ENCODE measurements around the gene IGHMBP2.

The IGHMBP2 gene

DNA sequence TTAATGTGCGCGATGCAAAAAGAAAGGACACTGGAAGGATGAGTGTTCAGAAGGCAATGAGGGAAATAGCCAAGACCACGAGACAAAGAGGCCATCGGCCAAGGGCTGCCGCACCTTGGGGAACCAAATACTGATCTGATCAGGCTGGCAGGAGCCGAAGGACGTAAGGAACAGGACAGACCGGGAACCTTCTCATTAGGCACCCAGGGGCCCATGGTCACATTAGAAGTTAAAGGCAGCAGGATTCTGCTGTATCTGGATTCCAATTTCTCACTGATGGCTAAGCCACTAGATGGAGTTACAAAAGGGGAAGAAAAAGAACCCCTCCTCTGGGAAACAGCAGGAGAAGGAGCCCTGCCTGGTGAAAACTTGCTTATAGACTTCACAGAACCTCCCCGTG lies 33.2 kb upstream of the IGHMBP2 start:
- H3K79me1 ChIP-seq (replicated peaks; ENCODE audit: low read length, poor library complexity, severe bottlenecking): no peaks in the 10 kb centered on the region
- H3K18ac ChIP-seq (ENCODE audit: low read depth in 1 of 2, low read length in 2 of 2): peak overlapping the region; percentile 9 to 82
- peaks cover 14 to 43% of the 10 kb centered on the region in 2 experiments for H3K27me3 ChIP-seq (ENCODE audit: control insufficient read depth in 1 of 2, insufficient read depth in 1 of 2, low read length in 2 of 2)
- no peak overlapping the region for H4K91ac ChIP-seq (ENCODE audit: low read length)
- H3K4me2 ChIP-seq (ENCODE audit: low read length, poor library complexity, severe bottlenecking): no peak overlapping the region
- H2BK5ac ChIP-seq (ENCODE audit: low read depth, low read length, poor library complexity, severe bottlenecking): no peak overlapping the region
- H3K36me3 ChIP-seq (ENCODE audit: control insufficient read depth in 1 of 2, insufficient read depth in 2 of 2, low read depth in 1 of 2, low read length in 2 of 2): no peaks in the 10 kb centered on the region
- peak overlapping the region; percentile 79 for H2AFZ ChIP-seq (ENCODE audit: low read depth, low read length)
- H3K23ac ChIP-seq (ENCODE audit: low read length in 2 of 2): no peak overlapping the region
- H3K4me1 ChIP-seq (ENCODE audit: control insufficient read depth, insufficient read depth, low read depth, low read length): no peaks in the 10 kb centered on the region
- H3K9me3 ChIP-seq (ENCODE audit: control insufficient read depth, low read length): no peaks in the 10 kb centered on the region
- H2AK5ac ChIP-seq (ENCODE audit: low read length, severe bottlenecking): no peak overlapping the region
- H3K14ac ChIP-seq (ENCODE audit: low read length in 2 of 2): peak overlapping the region in 1 of 2 experiments; percentile 93
- WGBS: 31% methylated on average over 9 of the region's 9 CpGs
- H3K9ac ChIP-seq (ENCODE audit: low read length): peak overlapping the region; percentile 83
- DNase-seq: peak; percentile 43
- H2BK12ac ChIP-seq (ENCODE audit: low read length in 2 of 2): no peak overlapping the region
- peak overlapping the region in 1 of 2 experiments; percentile 77 for H3K4me3 ChIP-seq (ENCODE audit: insufficient read depth in 1 of 2, low read depth in 1 of 2, low read length in 2 of 2)
- no peak overlapping the region for H3K27ac ChIP-seq (ENCODE audit: low read length, poor library complexity, severe bottlenecking)
- peak overlapping the region in 1 of 2 experiments; percentile 49 for H3K4ac ChIP-seq (ENCODE audit: low read depth in 1 of 2, low read length in 2 of 2)
- peak overlapping the region; percentile 95 for H4K8ac ChIP-seq (ENCODE audit: low read length)
- peak overlapping the region; percentile 80 for H2BK120ac ChIP-seq (ENCODE audit: low read depth, low read length)
- H2BK15ac ChIP-seq (ENCODE audit: low read depth, poor library complexity, severe bottlenecking): no peak overlapping the region

DNA sequence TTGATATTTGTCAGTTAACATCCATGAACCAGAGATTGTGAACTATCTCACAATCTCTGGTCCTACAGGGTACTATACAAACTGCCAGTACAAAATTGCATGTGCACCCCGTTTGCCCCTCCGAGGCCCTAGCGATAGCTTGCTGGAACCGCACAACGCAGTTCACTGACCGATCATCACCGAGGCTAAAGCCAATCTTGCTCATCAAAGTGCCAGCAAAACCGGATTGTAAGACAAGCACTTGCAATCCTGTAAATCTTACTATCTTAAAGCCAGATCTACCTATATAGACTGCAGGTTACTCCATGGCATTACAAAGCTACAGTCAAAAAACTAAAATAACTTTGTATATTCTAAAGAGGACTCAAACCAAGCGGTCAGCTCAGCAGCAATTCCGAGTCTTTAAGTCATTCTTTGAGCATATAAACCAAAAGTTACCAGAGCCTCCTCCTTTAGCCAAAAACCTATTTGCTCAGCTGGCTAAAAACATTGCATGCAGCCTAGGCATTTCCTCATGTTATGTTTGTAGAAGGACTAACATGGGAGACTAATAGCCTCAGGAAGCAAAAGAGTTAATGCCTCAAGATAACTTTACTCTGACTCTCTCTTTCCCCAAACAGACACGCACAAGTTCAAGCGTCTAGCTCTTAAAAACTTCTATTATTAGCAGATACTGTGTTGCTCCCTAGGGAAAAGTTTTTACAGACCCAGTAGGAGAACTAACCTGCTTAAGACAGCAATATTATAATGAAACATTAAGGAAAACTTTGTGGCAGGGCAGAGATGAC lies 31.3 kb upstream of the IGHMBP2 start:
- Histone ChIP-seq H4K8ac (ENCODE audit: low read length) (no peak overlapping the region), H2AK5ac (ENCODE audit: low read length, severe bottlenecking) (no peak overlapping the region), H3K4me2 (ENCODE audit: low read length, poor library complexity, severe bottlenecking) (no peak overlapping the region), H2BK15ac (ENCODE audit: low read depth, poor library complexity, severe bottlenecking) (no peak overlapping the region), H3K27me3 (ENCODE audit: control insufficient read depth in 1 of 2, insufficient read depth in 1 of 2, low read length in 2 of 2) (peaks cover 16 to 43% of the 10 kb centered on the region in 2 experiments), H3K36me3 (ENCODE audit: control insufficient read depth in 1 of 2, insufficient read depth in 2 of 2, low read depth in 1 of 2, low read length in 2 of 2) (no peaks in the 10 kb centered on the region), H2BK12ac (ENCODE audit: low read length in 2 of 2) (no peak overlapping the region), H3K9ac (ENCODE audit: low read length) (no peak overlapping the region), H3K27ac (ENCODE audit: low read length, poor library complexity, severe bottlenecking) (no peak overlapping the region), H3K23ac (ENCODE audit: low read length in 2 of 2) (no peak overlapping the region), H4K91ac (ENCODE audit: low read length) (no peak overlapping the region), H2AFZ (ENCODE audit: low read depth, low read length) (no peak overlapping the region), H3K14ac (ENCODE audit: low read length in 2 of 2) (no peak overlapping the region), H3K18ac (ENCODE audit: low read depth in 1 of 2, low read length in 2 of 2) (peak overlapping the region in 1 of 2 experiments; percentile 38), H3K4me1 (ENCODE audit: control insufficient read depth, insufficient read depth, low read depth, low read length) (no peaks in the 10 kb centered on the region), H2BK120ac (ENCODE audit: low read depth, low read length) (no peak overlapping the region), H3K4ac (ENCODE audit: low read depth in 1 of 2, low read length in 2 of 2) (no peak overlapping the region), H3K4me3 (ENCODE audit: insufficient read depth in 1 of 2, low read depth in 1 of 2, low read length in 2 of 2) (no peak overlapping the region), H3K9me3 (ENCODE audit: control insufficient read depth, low read length) (no peaks in the 10 kb centered on the region), H3K79me1 (replicated peaks; ENCODE audit: low read length, poor library complexity, severe bottlenecking) (no peaks in the 10 kb centered on the region), H2BK5ac (ENCODE audit: low read depth, low read length, poor library complexity, severe bottlenecking) (no peak overlapping the region)
- peak; percentile 70 for DNase-seq
- 76% methylated on average over 12 of the region's 12 CpGs for WGBS

DNA sequence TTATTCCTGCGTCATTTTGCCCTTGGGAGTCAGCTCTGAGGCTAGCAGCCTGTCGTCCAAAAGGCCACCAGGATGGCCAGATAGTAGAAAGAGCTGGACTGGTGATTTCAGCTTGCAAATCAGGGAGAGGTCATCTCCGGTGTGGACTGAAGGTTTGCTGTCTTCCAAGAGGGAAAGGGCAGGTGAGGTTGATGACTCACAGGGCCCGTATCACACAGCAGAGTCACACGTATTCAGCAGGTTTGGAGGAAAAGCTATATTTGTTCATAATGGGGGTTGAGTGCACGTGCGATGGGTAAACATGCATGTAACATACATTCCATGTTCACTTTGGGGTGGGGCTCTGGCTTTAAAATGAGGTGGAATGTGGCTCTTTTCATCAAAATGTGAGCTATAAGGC lies 25.7 kb upstream of the IGHMBP2 start:
- Histone ChIP-seq H3K9me3 (ENCODE audit: control insufficient read depth, low read length) (no peaks in the 10 kb centered on the region), H3K23ac (ENCODE audit: low read length in 2 of 2) (no peak overlapping the region), H2AK5ac (ENCODE audit: low read length, severe bottlenecking) (no peak overlapping the region), H3K79me1 (replicated peaks; ENCODE audit: low read length, poor library complexity, severe bottlenecking) (no peaks in the 10 kb centered on the region), H3K27me3 (ENCODE audit: control insufficient read depth in 1 of 2, insufficient read depth in 1 of 2, low read length in 2 of 2) (peaks cover 2 to 20% of the 10 kb centered on the region in 2 experiments), H3K14ac (ENCODE audit: low read length in 2 of 2) (no peak overlapping the region), H2BK120ac (ENCODE audit: low read depth, low read length) (no peak overlapping the region), H2BK5ac (ENCODE audit: low read depth, low read length, poor library complexity, severe bottlenecking) (no peak overlapping the region), H3K4me2 (ENCODE audit: low read length, poor library complexity, severe bottlenecking) (no peak overlapping the region), H3K9ac (ENCODE audit: low read length) (no peak overlapping the region), H3K18ac (ENCODE audit: low read depth in 1 of 2, low read length in 2 of 2) (no peak overlapping the region), H3K4me1 (ENCODE audit: control insufficient read depth, insufficient read depth, low read depth, low read length) (no peaks in the 10 kb centered on the region), H3K4ac (ENCODE audit: low read depth in 1 of 2, low read length in 2 of 2) (no peak overlapping the region), H4K91ac (ENCODE audit: low read length) (no peak overlapping the region), H3K27ac (ENCODE audit: low read length, poor library complexity, severe bottlenecking) (no peak overlapping the region), H2BK12ac (ENCODE audit: low read length in 2 of 2) (no peak overlapping the region), H3K4me3 (ENCODE audit: insufficient read depth in 1 of 2, low read depth in 1 of 2, low read length in 2 of 2) (no peak overlapping the region), H4K8ac (ENCODE audit: low read length) (no peak overlapping the region), H2BK15ac (ENCODE audit: low read depth, poor library complexity, severe bottlenecking) (no peak overlapping the region), H3K36me3 (ENCODE audit: control insufficient read depth in 1 of 2, insufficient read depth in 2 of 2, low read depth in 1 of 2, low read length in 2 of 2) (no peaks in the 10 kb centered on the region), H2AFZ (ENCODE audit: low read depth, low read length) (no peak overlapping the region)
- DNase-seq: no peak
- 93% methylated on average over 7 of the region's 7 CpGs for WGBS

DNA sequence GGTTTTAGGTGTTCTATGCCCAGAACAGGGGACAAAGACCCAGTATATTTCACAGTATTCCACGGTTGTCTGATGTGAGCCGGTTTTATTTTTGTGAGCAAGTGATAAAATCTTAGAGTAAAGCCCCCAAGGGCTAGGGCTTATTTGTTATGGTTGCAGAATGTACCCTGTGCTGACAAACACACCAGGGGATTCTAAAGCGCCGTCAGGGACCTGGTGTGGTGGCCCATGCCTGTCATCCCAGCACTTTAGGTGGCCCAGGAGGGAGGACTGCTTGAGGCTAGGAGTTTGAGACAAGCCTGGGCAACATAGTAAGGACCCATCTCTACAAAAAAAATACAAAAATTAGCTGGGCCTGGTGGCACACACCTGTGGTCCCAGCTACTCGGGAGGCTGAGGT lies 22.8 kb upstream of the IGHMBP2 start:
- H3K18ac ChIP-seq (ENCODE audit: low read depth in 1 of 2, low read length in 2 of 2): no peak overlapping the region
- H3K4me1 ChIP-seq (ENCODE audit: control insufficient read depth, insufficient read depth, low read depth, low read length): no peaks in the 10 kb centered on the region
- H3K9me3 ChIP-seq (ENCODE audit: control insufficient read depth, low read length): no peaks in the 10 kb centered on the region
- H3K79me1 ChIP-seq (replicated peaks; ENCODE audit: low read length, poor library complexity, severe bottlenecking): no peaks in the 10 kb centered on the region
- no peak overlapping the region for H3K27ac ChIP-seq (ENCODE audit: low read length, poor library complexity, severe bottlenecking)
- no peak overlapping the region for H3K23ac ChIP-seq (ENCODE audit: low read length in 2 of 2)
- no peak overlapping the region for H4K8ac ChIP-seq (ENCODE audit: low read length)
- DNase-seq: no peak
- WGBS: 98% methylated on average over 5 of the region's 5 CpGs
- H3K27me3 ChIP-seq (ENCODE audit: control insufficient read depth in 1 of 2, insufficient read depth in 1 of 2, low read length in 2 of 2): peaks cover 2 to 11% of the 10 kb centered on the region in 2 experiments
- H3K4me3 ChIP-seq (ENCODE audit: insufficient read depth in 1 of 2, low read depth in 1 of 2, low read length in 2 of 2): no peak overlapping the region
- H2BK120ac ChIP-seq (ENCODE audit: low read depth, low read length): no peak overlapping the region
- no peak overlapping the region for H2AFZ ChIP-seq (ENCODE audit: low read depth, low read length)
- H3K4me2 ChIP-seq (ENCODE audit: low read length, poor library complexity, severe bottlenecking): no peak overlapping the region
- H3K4ac ChIP-seq (ENCODE audit: low read depth in 1 of 2, low read length in 2 of 2): no peak overlapping the region
- no peak overlapping the region for H3K14ac ChIP-seq (ENCODE audit: low read length in 2 of 2)
- H3K36me3 ChIP-seq (ENCODE audit: control insufficient read depth in 1 of 2, insufficient read depth in 2 of 2, low read depth in 1 of 2, low read length in 2 of 2): no peaks in the 10 kb centered on the region
- no peak overlapping the region for H2BK5ac ChIP-seq (ENCODE audit: low read depth, low read length, poor library complexity, severe bottlenecking)
- no peak overlapping the region for H2BK15ac ChIP-seq (ENCODE audit: low read depth, poor library complexity, severe bottlenecking)
- H2BK12ac ChIP-seq (ENCODE audit: low read length in 2 of 2): no peak overlapping the region
- H3K9ac ChIP-seq (ENCODE audit: low read length): no peak overlapping the region
- no peak overlapping the region for H4K91ac ChIP-seq (ENCODE audit: low read length)
- no peak overlapping the region for H2AK5ac ChIP-seq (ENCODE audit: low read length, severe bottlenecking)
